GM21526 (cell line): ENCODE results near the gene BORCS8.
"Not testable (repeated sequence)": the region's sequence is repeated elsewhere in the genome, so short reads cannot be mapped to it uniquely, and the experiment has no call there.

ENCODE experiments used
- ATAC-seq: cut with Tn5 transposase; IDR thresholded peaks from one replicate; pipeline ENCODE4 v1.9.1; 2021; ENCODE audit warnings: moderate library complexity; ENCODE audit not compliant: unreplicated experiment, low FRiP score

BORCS8 gene

DNA sequence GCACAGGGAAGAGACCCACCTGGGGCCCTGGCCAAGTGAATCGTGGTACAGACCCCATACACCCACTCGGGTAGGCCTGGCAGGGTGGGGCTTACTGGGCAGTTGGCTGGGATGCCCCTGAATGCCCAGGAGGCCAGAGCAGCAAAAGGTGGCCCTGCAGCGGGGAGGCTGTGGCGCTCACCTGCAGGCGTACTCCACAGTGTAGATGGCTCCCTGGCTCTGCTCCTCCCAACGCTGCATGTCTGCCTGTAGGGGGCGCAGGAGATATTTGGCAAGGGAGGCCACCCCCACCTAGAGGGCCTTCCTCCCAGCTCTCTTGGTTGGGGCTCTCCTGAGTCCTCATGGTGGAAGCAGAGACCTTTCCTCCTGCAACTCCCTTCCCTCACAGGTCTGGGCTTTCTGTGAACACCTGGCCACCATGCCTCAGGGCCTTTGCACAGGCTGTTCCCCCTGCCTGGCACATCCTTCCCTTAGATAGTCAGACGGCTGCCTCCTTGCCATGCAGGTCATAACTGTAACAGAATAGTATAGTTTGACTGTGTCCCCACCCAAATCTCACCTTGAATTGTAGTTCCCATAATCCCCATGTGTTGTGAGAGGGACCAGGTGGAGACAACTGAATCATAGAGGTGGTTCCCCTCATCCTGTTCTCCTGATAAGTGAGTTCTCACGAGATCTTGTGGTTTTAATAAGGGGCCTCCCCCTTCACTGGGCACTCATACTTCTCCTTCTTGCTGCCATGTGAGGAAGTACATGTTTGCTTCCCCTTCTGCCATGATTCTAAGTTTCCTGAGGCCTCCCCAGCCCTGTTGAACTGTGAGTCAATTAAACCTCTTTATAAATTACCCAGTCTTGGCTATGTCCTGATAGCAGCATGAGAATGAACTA is 5.9 kb downstream of the BORCS8 start:
- ATAC-seq: no peak

DNA sequence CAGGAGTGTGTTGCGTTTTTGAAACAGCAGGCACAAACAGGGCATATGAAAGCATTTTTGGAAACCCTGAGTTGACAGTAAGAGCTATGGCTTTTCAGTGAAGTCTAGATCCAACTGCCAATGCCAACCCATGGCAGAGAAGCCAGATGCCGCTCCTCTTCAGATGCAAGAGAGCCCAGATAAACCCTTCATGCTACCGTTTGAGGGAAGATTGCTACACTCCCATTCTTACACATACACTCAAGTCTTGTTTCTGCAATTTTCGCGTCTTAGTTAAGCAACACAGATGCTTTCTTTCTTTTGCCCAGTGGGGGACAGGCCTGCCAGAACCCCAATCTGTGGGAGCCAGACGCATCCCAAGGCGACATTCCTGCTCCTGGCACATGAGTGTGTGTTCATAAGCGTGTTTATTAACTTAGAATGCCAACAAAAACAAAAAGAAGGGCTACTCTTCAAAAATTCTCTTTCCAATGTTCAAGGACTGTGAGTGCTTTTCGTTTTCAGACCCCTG is 10.4 kb downstream of the BORCS8 start:
- no peak for ATAC-seq

DNA sequence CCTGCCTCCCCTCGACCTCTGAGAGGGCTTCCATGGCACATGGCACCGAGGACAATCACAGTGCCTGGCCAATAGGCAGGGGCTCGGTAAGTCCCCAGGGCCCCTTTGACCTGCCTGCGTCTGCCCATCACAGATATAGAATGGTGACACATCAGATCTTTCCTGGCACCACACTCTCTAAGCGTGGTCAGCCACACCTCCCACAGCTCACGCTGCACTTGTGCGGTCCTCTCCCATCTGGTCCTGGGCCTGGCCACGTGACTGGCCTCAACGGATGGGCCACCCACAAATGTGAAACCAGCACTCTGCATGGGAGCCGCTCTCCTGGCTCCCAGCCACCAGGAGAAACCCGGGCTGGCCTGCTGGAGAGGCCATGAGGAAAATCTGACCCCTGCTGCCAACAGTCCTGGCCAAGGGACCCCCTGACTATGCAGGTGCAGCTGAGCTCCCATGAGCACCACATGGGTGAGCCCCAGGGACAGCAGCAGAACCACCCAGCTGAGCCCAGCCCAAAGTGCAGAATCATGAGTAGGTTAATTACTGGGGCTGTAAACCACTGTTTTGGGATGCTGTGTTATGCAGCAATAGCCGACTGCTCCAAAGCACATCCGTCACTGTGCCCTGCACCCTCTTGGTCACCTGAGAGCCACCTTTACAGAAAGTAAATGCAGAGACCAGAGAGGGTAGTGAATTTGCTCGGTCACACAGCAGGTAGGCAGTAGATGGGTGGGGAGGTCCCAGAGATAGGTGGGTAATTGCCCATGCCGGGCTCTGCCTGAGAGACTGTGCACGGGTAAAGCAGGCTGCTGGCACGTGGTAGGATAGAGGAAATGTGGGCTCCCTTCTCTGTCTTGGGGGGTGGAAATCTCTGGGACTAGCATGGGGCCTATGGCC is 12.2 kb downstream of the BORCS8 start:
- no peak for ATAC-seq

DNA sequence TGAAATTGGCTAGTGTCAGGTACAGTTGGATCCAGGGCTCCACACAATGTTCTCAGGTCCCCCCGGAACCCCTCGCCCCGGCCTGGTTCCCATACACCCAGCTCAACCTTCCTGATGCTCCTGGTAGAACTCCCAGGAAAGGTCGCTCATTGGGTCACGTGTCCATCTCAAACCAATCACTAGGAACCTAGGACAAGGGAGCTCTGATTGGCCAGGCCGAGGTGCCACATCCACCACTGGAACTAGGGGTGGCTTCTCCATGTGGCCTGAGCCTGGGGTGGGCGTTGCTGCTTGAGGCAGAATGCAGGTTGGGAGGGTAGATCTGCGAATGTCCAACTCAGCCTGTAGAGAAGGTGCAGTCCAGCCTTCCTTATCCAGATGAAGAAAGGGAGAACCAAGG is 15.0 kb downstream of the BORCS8 start:
- ATAC-seq: no peak

DNA sequence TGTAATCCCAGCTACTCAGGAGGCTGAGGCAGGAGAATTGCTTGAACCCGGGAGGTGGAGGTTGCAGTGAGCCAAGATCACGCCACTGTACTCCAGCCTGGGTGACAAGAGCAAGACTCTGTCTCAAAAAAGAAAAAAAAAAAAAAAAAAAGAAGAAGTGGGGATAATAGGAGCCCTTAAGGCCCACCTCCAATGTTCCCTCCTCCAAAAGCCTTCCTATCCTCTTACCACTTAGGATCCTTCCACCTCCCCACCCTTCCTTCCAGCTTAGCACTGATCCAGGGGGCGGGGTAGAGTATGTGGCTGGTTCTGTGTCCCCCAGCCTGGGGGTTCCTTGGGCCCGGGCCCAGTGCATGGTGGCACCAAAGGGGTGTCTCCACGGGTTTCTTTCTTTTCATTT is 18.7 kb downstream of the BORCS8 start:
- ATAC-seq: not testable (repeated sequence)

DNA sequence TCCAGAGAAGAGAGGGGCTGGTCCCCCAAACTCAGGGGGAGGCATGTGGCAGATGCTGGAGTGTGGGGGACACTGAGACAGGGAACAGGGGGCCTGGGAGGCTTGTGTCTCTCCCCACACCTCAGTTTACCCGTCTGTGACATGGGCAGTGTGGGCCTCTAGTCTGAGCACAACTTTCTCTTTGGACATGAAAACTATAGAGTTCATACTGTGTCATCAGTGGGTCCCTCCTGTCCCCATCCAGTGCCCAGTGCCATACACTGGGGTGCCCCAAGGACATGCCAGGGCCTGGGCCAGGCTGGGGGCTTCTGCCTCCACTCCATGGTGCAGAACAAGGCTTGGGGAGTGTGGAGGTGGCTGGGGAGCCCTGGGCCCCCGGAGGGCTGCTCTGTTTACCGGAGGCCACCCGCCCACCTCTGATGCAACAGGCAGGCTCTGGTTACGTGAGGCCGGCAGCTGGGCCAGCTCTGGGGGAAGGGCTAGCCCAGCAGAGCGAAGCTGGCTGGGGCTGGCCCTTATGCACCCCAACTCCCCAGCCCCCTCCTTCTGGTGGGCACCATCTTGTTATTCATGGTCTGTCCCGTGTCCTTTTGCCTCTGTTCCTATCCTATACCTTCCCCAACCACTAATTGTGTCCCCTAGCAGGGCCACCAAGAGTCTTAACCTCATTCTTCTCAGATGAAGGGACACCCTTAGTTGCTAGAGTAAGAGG is 20.0 kb downstream of the BORCS8 start:
- ATAC-seq: no peak

DNA sequence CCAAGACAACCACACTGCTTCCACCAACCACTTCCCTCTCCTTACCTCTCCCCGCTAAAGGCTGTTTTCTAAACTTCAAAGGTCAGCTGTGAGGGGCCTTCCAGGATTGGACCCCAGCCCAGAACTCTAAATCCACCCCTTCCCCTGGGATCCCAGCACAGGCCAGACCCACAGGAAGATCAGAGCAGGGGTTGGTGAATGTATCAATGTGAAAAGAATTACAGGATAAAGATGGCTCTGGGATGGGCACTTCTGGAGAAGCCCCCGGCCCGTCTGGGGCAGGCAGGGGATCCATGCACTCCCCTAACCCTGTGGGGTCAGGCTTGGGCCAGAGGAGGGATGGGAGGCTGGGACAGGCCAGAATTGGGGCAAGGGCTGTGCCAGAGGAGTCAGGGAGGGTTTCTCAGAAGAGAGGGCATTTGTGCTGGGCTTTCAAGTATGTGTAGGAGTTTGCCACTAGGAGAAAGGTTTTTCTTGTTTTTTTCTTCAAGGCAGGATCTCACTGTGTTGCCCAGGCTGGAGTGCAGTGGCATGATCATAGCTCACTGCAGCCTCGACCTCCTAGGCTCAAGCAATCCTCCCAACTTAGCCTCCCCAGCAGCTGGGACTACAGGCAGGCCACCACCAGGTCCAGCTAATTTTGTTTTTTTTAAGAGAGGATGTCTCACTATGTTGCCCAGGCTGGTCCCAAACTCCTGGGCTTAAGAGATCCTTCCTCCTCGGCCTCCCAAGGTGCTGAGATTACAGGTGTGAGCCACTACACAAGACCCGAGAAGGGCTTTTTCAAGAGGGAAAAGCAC is 20.9 kb downstream of the BORCS8 start:
- ATAC-seq: no peak

DNA sequence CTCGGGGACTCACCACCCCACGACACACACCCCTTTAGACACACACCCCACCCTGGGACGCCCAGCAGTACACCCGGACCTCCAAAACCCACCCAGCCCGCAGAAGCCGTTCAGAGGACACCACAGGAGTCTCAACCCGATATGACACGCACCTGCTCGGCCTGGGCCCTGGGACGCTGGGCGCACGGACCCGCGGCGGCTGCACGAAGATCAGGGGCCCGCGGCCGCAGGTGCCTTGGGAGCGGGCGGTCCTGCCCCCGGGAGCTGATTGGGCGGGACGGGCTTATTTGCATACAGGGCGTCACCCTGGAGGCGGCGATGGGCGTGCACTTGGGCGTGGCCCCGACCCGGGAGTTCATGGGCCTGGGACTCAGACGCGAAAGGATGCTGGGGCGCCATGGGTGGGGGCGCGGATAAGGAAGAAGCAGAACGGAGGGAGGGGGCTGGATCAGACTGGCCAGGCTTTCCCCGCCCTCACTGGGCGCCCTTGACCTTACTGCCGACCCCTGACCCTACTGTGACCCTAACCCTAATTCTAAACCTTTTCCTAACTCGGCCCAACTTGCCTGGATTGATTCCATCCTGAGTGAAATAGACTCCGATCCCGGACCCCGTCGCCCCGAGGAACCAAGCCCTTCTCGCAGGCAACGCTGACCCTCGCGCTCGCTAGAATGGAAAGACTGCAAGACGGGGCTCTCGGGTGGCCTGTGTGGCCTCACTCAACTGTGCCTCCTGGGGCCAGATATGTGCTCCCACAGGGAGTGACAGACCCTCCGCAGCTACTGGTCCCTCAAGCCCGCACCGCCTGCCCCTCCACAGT is 21.7 kb downstream of the BORCS8 start, which contains the start of gene MEF2B:
Gene MEF2B, minus strand, starts transcription at position 211 of the 820 bp plus-strand sequence. CDS start 19,528 bp downstream, outside the sequence.
- ATAC-seq: peak; percentile 83

DNA sequence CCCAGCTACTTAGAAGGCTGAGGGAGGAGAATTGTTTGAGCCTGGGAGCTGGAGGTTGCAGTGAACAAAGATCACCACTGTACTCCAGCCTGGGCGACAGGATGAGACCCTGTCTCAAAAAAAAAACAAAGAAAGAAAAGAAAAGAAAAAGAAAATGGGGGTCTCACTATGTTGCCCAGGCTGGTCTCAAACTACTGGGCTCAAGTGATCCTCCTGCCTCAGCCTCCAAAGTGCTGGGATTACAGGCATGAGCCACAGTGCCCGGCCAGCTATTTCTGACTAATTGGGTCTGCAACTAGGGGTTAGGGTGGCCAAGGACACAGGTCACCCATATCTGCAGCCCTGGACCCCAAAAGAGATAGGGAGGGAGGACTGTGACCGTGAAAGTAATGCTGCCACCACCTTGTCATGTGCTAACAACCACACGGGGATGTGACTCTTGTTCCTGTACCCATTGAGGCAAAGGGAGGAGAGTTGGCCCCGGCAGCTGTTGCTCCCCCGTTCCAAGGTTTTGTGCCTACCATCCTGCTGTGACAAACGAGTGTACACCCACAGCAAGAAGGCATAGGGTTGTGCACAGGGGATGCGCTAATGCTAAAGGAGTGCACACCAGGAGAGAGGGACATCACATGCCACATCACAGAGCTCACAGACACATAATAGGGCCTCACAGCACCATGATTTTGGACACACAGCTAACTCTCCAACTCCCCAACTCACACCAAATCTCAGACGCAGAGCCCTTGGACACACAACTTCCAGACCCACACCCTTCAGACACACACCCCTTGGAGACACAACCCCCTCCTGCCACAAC is 22.5 kb downstream of the BORCS8 start:
- no peak for ATAC-seq

DNA sequence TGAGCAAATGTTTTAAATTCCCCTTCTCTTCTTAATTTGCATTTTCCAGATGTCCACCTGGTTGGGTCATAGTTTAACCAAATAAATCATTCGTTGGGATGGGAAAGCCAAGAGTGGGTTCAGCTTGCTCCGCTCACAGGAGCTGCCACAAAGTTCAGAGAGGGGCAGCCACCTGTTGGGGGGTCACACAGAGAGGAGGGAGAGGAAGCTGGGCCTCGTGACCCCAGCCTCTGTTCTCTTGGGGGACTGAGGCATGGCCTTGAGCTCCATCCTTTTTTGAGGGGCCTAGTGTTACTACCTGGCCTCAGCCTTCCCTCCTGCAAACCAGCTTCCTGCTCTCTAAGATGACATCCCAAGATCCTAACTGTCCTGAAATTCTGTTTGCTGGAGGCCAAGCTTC is 24.3 kb downstream of the BORCS8 start:
- no peak for ATAC-seq

DNA sequence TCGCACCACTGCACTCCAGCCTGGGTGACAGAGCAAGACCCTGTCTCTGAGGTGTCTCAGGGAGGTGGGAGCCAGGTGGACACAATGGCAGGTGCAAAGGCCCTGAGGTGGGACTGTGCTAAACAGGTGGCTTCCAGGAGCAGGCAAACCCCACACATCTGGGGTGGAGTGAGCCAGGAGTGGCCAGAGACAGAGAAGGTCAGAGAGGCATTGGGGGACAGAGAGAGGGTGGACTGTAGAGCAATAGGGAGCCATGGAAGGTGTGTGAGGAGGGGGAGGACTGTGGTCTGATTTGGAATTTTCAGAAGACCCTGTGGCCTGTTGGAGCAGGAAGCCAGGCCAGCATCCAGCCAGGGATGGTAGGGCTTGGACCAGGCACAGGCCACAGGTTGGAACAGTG is 26.6 kb downstream of the BORCS8 start:
- no peak for ATAC-seq

DNA sequence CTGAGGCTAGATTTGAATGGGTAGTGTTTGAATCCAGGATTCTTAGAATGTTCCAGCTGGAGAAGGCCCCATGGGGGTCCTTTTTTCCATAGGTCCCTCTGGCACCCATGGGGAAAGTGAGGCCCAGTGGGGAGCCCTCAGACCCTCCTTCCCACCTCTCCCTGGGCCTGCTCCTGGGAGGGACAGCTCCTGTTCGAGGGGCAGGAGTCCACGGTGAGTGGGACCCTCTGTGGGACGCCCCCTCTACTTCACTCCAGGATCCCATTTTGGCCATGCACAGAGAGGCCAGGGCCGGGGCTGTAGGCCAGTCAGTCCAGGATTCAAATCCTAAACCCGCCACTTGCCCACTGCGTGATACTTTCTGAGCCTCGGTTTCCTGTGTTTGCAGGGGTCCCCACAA is 29.5 kb downstream of the BORCS8 start:
- ATAC-seq: no peak

DNA sequence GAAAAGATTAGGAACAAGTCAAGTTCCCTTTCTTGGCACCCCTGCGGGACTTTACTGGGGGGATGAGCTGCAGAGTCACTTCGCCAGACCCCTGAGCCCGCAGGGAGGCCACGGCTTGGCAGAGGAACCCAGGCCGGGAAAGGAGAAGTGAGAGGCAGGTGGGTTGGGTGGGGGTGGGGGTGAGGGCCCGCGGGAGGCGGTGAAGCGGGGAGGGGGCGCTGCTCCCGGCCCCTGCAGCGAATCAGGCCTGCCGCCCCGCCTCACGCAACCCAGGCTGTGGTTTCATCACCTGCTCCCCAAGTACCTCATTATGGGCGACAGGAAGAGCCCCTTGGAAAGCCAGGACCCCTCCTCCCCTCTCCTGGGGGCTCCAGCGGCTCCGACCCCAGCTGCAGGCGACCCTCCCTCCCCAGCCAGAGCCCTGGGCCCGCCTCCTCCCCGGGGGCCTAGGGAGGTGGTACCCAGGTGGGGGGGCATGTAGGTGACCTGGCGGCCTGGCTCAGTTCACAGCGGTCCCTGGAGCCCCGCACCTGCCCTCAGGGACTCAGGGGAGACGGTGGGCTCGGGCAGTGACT is 31.4 kb downstream of the BORCS8 start:
- ATAC-seq: no peak

DNA sequence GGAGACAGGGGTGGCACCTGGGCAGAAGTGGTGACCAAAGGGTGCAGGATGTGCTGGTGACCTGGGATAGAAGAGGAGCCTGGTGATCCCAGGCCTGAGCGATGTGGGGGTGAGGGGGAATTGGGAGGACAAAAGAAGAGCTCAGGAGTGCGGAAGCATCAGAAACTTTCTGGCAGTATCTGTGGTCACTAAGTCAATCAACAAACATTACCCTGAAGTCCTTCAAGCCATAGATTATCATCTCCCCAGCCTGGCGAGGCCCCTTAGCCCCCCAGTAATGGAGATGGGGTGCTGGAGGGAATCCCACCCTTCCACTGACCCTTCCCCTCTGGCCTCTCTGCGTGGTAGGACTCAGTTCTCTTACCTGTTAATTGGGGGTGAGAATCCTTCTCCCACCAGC is 32.4 kb downstream of the BORCS8 start:
- ATAC-seq: no peak

DNA sequence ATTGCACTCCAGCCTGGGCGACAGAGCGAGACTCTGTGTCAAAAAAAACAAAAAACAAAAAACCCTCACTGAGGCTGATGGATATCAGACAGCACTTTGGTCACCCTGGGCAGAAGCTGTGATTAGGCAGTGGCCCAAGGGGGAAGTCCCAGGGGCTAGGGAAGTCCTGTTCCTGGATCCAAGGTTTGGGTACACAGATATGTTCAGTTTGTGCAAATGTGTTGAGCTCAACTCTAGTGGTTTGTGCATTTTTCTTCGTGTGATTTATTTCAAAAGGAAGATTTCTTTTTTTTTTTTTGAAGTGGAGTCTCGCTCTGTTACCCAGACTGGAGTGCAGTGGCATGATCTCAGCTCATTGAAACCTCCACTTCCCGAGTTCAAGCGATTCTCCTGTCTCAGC is 34.1 kb downstream of the BORCS8 start:
- no peak for ATAC-seq

DNA sequence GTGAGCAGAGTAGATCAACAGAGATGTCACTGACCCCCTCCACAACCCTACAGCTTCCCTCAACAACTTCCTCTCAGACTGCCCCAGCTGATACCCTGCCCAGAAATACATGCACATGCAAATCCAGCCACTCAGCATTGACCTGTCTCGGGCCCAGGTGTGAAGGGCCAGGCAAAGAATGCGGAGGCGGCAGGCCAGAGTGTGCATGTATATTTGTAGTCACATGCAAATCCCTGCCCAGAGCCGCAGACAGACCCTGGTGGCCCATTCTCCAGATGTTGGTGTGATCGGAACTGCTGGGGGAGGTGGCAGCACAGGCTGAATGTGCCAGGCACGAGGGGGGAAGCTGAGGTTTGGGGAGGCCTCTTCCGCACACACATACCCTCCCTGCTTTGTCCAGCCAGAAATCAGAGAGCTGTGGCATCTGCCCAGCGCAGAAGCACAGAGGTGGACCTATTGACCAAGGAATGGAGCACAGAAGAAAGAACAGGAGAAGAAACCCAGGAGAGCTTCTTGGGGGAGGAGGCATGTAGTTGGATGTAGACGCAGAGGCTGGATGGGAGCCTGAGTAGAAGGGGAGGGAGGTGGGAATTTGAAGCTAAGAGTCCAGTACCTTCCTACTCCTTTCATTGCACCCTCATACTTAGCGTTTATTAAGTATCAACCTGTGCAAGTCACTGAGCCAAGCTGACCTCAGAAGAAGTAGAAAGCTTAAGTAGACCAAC is 36.3 kb downstream of the BORCS8 start:
- no peak for ATAC-seq
